SK-N-SH treated with all-trans-retinoic acid at 6 μM for 48 hours (cell line): ENCODE data around the gene CLECL1.
"Not testable (repeated sequence)": the region's sequence is repeated elsewhere in the genome, so short reads cannot be mapped to it uniquely, and the experiment has no call there.

ENCODE experiments used
- ATAC-seq: fragments of 200-7000 bp; cut with Tn5 transposase; 3 replicates; pipeline ENCODE4 v1.9.1; 2020; ENCODE audit warnings: mild to moderate bottlenecking, moderate library complexity
- BACH2 ChIP-seq: fragments of 250-450 bp; sonication (Bioruptor Pico); IDR thresholded peaks from 2 replicates; pipeline ENCODE4 v1.9.0; 2021; ENCODE audit warnings: mild to moderate bottlenecking, borderline replicate concordance
- CSDC2 ChIP-seq: fragments of 250-450 bp; sonication (Bioruptor Pico); IDR thresholded peaks from 2 replicates; pipeline ENCODE4 v1.5.0; 2020; ENCODE audit warnings: mild to moderate bottlenecking, moderate library complexity
- ESRRG ChIP-seq: fragments of 250-450 bp; sonication (Bioruptor Pico); IDR thresholded peaks from 2 replicates; pipeline ENCODE4 v1.6.1; 2021; ENCODE audit warnings: mild to moderate bottlenecking
- GLIS3 ChIP-seq: fragments of 250-450 bp; sonication (Bioruptor Pico); IDR thresholded peaks from 2 replicates; pipeline ENCODE4 v1.5.0; 2020; ENCODE audit warnings: mild to moderate bottlenecking, moderate library complexity
- OSR1 ChIP-seq: fragments of 250-450 bp; sonication (Bioruptor Pico); IDR thresholded peaks from 2 replicates; pipeline ENCODE4 v1.8.0; 2022; ENCODE audit warnings: moderate library complexity, mild to moderate bottlenecking, inconsistent platforms
- PPARA ChIP-seq: fragments of 250-450 bp; sonication (Bioruptor Pico); IDR thresholded peaks from 2 replicates; pipeline ENCODE4 v1.5.0; 2020; ENCODE audit warnings: mild to moderate bottlenecking, borderline replicate concordance
- RARB ChIP-seq: fragments of 250-450 bp; sonication (Bioruptor Pico); IDR thresholded peaks from 2 replicates; pipeline ENCODE4 v1.8.0; 2021; ENCODE audit warnings: mild to moderate bottlenecking, moderate library complexity
- SNAI2 ChIP-seq: fragments of 250-450 bp; sonication (Bioruptor Pico); IDR thresholded peaks from 2 replicates; pipeline ENCODE4 v1.5.0; 2020; ENCODE audit warnings: mild to moderate bottlenecking, moderate library complexity
- TCF4 ChIP-seq: fragments of 250-450 bp; sonication (Bioruptor Pico); IDR thresholded peaks from 2 replicates; pipeline ENCODE4 v1.8.0; 2021; ENCODE audit warnings: mild to moderate bottlenecking, moderate library complexity, borderline replicate concordance
- ZC3H10 ChIP-seq: fragments of 250-450 bp; sonication (Bioruptor Pico); IDR thresholded peaks from 2 replicates; pipeline ENCODE4 v1.5.1; 2021; ENCODE audit warnings: mild to moderate bottlenecking, moderate library complexity
- ZFP3 ChIP-seq: fragments of 250-450 bp; sonication (Bioruptor Pico); IDR thresholded peaks from 2 replicates; pipeline ENCODE4 v1.5.0; 2020; ENCODE audit warnings: mild to moderate bottlenecking, moderate library complexity
- ZNF8 ChIP-seq: fragments of 450-650 bp; formaldehyde crosslinking; IDR thresholded peaks from 2 replicates; pipeline ENCODE4 v1.5.0; 2020; ENCODE audit warnings: mild to moderate bottlenecking, moderate library complexity
- TF ChIP-seq, protein P1 (sequence below): fragments of 250-450 bp; sonication (Bioruptor Pico); IDR thresholded peaks from 2 replicates; pipeline ENCODE4 v1.5.0; 2020; ENCODE audit warnings: mild to moderate bottlenecking, moderate library complexity
- TF ChIP-seq, protein P2 (sequence below): fragments of 250-450 bp; sonication (Bioruptor Pico); IDR thresholded peaks from 2 replicates; pipeline ENCODE4 v1.8.0; 2020; ENCODE audit warnings: mild to moderate bottlenecking, moderate library complexity, borderline replicate concordance
- TF ChIP-seq, protein P3 (sequence below): fragments of 250-450 bp; sonication (Bioruptor Pico); IDR thresholded peaks from 2 replicates; pipeline ENCODE4 v1.5.1; 2020; ENCODE audit warnings: low read depth, mild to moderate bottlenecking, moderate library complexity
- TF ChIP-seq, protein P4 (sequence below): fragments of 250-450 bp; sonication (Bioruptor Pico); IDR thresholded peaks from 2 replicates; pipeline ENCODE4 v1.8.0; 2021; ENCODE audit warnings: low read depth, mild to moderate bottlenecking, moderate library complexity, borderline replicate concordance
- TF ChIP-seq, protein P5 (sequence below): fragments of 250-450 bp; sonication (Bioruptor Pico); IDR thresholded peaks from 2 replicates; pipeline ENCODE4 v1.5.1; 2021; ENCODE audit warnings: mild to moderate bottlenecking, moderate library complexity

CLECL1 gene

DNA sequence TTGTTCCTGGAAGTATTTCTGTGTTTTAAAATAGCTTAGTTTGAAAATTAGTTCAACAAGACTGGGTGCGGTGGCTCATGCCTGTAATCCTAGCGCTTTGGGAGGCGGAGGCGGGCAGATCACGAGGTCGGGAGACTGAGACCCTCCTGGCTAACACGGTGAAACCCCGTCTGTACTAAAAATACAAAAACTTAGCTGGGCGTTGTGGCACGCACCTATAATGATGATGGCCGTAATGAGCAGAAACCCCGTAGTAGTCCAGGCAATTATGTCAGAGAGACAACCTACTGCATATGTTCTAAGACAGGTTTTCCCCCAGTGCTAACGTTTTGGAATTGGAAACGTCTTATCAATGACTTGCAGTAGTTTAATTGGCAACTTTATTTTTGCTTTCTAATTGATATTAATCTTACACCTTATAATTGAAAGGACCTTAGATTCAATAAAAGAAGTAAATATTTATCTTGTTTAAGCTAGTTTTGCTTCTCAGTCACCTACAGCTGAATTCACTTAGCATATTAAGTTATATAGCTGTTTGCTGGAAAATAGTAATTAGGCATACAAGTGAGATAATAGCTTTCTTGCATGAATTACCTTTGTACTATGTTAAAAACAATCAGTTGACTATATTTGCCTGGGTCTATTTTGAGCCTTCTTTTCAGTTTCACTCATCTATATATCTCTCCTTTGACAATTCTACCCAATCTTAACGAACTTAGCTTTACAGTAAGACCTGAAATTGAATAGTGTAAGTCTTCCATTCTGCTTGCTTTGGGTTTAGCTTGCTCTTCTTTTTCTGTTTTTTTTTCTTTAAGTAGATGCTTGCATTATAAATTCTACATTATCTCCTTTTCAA, 15.6 kb downstream of the CLECL1 start:
- TF ChIP-seq GLIS3 (CRISPR knock-in tag) = no peak
- no peak for TF ChIP-seq CSDC2 (CRISPR knock-in tag)
- TF ChIP-seq ZNF8 = no peak
- TF ChIP-seq OSR1 (CRISPR knock-in tag) = no peak
- no peak for TF ChIP-seq ZC3H10 (CRISPR knock-in tag)
- TF ChIP-seq, protein P1, sequence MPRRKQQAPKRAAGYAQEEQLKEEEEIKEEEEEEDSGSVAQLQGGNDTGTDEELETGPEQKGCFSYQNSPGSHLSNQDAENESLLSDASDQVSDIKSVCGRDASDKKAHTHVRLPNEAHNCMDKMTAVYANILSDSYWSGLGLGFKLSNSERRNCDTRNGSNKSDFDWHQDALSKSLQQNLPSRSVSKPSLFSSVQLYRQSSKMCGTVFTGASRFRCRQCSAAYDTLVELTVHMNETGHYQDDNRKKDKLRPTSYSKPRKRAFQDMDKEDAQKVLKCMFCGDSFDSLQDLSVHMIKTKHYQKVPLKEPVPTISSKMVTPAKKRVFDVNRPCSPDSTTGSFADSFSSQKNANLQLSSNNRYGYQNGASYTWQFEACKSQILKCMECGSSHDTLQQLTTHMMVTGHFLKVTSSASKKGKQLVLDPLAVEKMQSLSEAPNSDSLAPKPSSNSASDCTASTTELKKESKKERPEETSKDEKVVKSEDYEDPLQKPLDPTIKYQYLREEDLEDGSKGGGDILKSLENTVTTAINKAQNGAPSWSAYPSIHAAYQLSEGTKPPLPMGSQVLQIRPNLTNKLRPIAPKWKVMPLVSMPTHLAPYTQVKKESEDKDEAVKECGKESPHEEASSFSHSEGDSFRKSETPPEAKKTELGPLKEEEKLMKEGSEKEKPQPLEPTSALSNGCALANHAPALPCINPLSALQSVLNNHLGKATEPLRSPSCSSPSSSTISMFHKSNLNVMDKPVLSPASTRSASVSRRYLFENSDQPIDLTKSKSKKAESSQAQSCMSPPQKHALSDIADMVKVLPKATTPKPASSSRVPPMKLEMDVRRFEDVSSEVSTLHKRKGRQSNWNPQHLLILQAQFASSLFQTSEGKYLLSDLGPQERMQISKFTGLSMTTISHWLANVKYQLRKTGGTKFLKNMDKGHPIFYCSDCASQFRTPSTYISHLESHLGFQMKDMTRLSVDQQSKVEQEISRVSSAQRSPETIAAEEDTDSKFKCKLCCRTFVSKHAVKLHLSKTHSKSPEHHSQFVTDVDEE = no peak
- TF ChIP-seq SNAI2 (CRISPR knock-in tag) = no peak
- ATAC-seq = no peak

DNA sequence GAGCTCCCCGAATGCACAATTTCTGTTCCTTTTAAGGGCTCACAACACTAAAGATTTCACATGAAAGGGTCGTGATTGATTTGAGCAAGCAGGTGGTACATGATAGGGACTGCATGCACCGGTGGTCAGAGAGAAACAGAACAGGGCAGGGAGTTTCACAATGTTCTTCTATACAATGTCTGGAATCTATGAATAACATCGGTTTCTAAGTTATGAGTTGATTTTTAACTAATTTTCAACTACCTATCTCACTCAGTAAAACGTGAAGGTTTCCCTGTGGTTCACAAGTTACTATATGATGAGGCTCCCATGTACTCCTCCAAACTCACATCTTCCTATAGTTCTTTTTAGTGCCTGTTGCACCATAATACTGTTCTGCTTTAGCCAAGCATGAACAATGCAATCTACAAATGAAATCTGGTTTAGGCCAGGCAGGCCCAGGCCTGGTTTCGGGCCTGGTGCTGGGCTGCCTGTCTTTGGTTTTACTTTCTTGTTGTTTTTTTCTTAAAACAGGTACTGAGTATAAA, 19.8 kb downstream of the CLECL1 start:
- ATAC-seq = not testable (repeated sequence)

DNA sequence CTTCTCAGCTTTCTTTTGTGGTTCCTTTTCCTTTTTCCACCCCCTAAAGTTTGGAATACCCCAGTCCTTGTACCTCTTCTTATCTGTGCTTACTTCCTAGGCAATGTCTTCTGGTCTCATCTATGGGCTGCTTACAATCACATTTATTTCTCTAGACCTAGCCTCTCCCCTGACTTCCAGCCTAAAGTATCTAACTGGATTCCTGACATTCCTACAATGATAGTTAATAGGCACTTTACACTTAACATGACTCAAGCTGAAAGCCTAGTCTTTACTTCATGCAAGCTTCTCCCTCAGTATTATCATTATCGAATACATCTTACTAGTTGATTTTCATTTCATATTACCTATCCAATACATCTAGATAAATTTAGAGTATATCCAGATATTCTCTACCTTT, 21.2 kb downstream of the CLECL1 start:
- ATAC-seq = no peak
- TF ChIP-seq ZNF8 (no peak), CSDC2 (CRISPR knock-in tag) (no peak), SNAI2 (CRISPR knock-in tag) (no peak), TCF4 (CRISPR knock-in tag) (no peak), OSR1 (CRISPR knock-in tag) (no peak), PPARA (CRISPR knock-in tag) (no peak)
- TF ChIP-seq, protein P2, sequence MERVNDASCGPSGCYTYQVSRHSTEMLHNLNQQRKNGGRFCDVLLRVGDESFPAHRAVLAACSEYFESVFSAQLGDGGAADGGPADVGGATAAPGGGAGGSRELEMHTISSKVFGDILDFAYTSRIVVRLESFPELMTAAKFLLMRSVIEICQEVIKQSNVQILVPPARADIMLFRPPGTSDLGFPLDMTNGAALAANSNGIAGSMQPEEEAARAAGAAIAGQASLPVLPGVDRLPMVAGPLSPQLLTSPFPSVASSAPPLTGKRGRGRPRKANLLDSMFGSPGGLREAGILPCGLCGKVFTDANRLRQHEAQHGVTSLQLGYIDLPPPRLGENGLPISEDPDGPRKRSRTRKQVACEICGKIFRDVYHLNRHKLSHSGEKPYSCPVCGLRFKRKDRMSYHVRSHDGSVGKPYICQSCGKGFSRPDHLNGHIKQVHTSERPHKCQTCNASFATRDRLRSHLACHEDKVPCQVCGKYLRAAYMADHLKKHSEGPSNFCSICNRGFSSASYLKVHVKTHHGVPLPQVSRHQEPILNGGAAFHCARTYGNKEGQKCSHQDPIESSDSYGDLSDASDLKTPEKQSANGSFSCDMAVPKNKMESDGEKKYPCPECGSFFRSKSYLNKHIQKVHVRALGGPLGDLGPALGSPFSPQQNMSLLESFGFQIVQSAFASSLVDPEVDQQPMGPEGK (CRISPR knock-in tag) = no peak

DNA sequence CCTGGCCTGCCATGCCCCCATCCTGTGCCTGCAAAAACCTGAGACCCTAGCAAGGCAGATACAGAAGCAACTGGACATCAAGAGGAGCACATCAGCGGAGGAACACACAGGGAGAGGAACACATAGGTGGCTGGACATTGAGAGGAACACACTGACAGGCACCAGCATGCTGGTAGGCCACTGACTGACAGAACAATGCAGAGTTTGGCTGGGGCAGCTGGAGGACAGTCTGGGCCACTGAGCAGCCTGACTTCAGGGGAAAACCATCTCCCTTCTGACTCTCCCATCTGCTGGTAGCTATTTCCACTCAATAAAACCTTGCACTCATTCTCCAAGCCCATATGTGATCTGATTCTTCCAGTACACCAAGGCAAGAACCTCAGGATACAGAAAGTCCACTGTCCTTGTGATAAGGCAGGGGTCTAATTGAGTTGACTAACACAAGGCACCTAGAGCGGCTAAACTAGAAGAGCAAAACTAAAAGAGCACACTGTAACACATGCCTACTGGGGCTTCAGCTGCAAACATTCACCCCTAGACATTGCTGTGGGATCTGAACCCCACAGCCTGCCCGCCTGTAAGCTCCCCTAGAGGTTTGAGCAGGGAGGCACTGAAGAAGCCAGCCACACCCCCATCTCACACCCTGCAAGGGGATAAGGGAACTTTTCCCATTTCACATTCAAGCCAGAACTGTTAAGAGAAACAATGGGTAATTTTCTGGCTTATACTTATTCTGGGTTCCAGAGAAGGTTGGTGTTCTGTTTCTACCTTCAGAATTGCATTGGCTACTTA, 22.1 kb downstream of the CLECL1 start:
- TF ChIP-seq, protein P3, sequence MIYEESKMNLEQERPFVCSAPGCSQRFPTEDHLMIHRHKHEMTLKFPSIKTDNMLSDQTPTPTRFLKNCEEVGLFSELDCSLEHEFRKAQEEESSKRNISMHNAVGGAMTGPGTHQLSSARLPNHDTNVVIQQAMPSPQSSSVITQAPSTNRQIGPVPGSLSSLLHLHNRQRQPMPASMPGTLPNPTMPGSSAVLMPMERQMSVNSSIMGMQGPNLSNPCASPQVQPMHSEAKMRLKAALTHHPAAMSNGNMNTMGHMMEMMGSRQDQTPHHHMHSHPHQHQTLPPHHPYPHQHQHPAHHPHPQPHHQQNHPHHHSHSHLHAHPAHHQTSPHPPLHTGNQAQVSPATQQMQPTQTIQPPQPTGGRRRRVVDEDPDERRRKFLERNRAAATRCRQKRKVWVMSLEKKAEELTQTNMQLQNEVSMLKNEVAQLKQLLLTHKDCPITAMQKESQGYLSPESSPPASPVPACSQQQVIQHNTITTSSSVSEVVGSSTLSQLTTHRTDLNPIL (CRISPR knock-in tag) = no peak
- TF ChIP-seq RARB (CRISPR knock-in tag) = no peak
- no peak for TF ChIP-seq CSDC2 (CRISPR knock-in tag)
- TF ChIP-seq ZNF8 = no peak
- TF ChIP-seq TCF4 (CRISPR knock-in tag) = no peak
- TF ChIP-seq, protein P4, sequence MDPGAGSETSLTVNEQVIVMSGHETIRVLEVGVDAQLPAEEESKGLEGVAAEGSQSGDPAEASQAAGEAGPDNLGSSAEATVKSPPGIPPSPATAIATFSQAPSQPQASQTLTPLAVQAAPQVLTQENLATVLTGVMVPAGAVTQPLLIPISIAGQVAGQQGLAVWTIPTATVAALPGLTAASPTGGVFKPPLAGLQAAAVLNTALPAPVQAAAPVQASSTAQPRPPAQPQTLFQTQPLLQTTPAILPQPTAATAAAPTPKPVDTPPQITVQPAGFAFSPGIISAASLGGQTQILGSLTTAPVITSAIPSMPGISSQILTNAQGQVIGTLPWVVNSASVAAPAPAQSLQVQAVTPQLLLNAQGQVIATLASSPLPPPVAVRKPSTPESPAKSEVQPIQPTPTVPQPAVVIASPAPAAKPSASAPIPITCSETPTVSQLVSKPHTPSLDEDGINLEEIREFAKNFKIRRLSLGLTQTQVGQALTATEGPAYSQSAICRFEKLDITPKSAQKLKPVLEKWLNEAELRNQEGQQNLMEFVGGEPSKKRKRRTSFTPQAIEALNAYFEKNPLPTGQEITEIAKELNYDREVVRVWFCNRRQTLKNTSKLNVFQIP (CRISPR knock-in tag) = no peak
- TF ChIP-seq ESRRG (CRISPR knock-in tag) = no peak
- no peak for ATAC-seq

DNA sequence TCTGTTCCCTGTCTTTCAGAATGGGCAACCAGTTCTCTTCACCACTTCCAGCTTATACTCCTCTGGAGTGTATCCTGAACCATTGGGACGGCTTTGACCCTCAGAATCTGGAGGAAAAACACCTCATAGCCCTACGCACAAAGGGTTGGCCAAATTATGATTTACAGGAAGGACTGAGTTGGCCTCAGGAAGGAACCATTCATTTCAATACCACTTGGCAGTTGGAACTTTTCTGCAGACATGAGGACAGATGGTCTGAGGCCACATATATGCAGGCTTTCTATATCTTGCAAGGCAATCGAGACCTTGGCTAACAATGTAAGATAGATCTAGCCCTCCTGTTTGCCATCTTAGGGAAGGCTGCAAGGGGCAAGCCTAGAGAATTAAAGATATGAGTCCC, 24.0 kb downstream of the CLECL1 start:
- ATAC-seq = no peak
- TF ChIP-seq BACH2 (CRISPR knock-in tag) = no peak
- TF ChIP-seq, protein P5, sequence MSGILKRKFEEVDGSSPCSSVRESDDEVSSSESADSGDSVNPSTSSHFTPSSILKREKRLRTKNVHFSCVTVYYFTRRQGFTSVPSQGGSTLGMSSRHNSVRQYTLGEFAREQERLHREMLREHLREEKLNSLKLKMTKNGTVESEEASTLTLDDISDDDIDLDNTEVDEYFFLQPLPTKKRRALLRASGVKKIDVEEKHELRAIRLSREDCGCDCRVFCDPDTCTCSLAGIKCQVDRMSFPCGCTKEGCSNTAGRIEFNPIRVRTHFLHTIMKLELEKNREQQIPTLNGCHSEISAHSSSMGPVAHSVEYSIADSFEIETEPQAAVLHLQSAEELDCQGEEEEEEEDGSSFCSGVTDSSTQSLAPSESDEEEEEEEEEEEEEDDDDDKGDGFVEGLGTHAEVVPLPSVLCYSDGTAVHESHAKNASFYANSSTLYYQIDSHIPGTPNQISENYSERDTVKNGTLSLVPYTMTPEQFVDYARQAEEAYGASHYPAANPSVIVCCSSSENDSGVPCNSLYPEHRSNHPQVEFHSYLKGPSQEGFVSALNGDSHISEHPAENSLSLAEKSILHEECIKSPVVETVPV (CRISPR knock-in tag) = no peak
- TF ChIP-seq ZFP3 (CRISPR knock-in tag) = no peak
- TF ChIP-seq, protein P1 = no peak
- TF ChIP-seq, protein P4 (CRISPR knock-in tag) = no peak
- no peak for TF ChIP-seq RARB (CRISPR knock-in tag)
- no peak for TF ChIP-seq ZNF8
- TF ChIP-seq PPARA (CRISPR knock-in tag) = no peak
